SKM-1 (cell line): ENCODE results near the gene PARD6G.

Source experiments
- DNase-seq: peaks from one replicate; lab custom pipeline; 2025; ENCODE audit not compliant: unreplicated experiment; lab: John Stamatoyannopoulos, UW

Gene PARD6G

GRCh38 chr18:80149667-80150066 lies 97.6 kb downstream of the PARD6G start:
- DNase-seq, result no peak

- peak; percentile 19 for DNase-seq
These were observed 98.8 kb downstream of the PARD6G start for GRCh38 chr18:80148326-80149199.

- peak; percentile 11 for DNase-seq
These were observed 99.6 kb downstream of the PARD6G start for GRCh38 chr18:80147418-80148325.

GRCh38 chr18:80147037-80147417 lies 100.3 kb downstream of the PARD6G start:
- no peak for DNase-seq

- no peak for DNase-seq
These were observed 102.0 kb downstream of the PARD6G start for GRCh38 chr18:80145196-80145804.

GRCh38 chr18:80143881-80144280 lies 103.4 kb downstream of the PARD6G start:
- no peak for DNase-seq

- DNase-seq, result no peak
These were observed 106.8 kb downstream of the PARD6G start for GRCh38 chr18:80140455-80140985.

GRCh38 chr18:80137976-80138375 lies 109.3 kb downstream of the PARD6G start:
- no peak for DNase-seq

- no peak for DNase-seq
These were observed 110.2 kb downstream of the PARD6G start for GRCh38 chr18:80137137-80137536.

- DNase-seq, result no peak
These were observed 110.6 kb downstream of the PARD6G start for GRCh38 chr18:80136679-80137078.

- DNase-seq, result no peak
These were observed 112.2 kb downstream of the PARD6G start for GRCh38 chr18:80135136-80135535.

GRCh38 chr18:80133124-80133523 lies 114.2 kb downstream of the PARD6G start:
- no peak for DNase-seq

- DNase-seq, result no peak
These were observed 115.0 kb downstream of the PARD6G start for GRCh38 chr18:80132180-80132812.

- no peak for DNase-seq
These were observed 116.8 kb downstream of the PARD6G start for GRCh38 chr18:80130555-80130954.

- no peak for DNase-seq
These were observed 117.5 kb downstream of the PARD6G start for GRCh38 chr18:80129672-80130367.

GRCh38 chr18:80127635-80128034 lies 119.7 kb downstream of the PARD6G start:
- no peak for DNase-seq

GRCh38 chr18:80126797-80127196 lies 120.5 kb downstream of the PARD6G start:
- no peak for DNase-seq

- no peak for DNase-seq
These were observed 123.2 kb downstream of the PARD6G start for GRCh38 chr18:80124131-80124530.

- DNase-seq, result no peak
These were observed 126.4 kb downstream of the PARD6G start for GRCh38 chr18:80120932-80121331.

- no peak for DNase-seq
These were observed 128.2 kb downstream of the PARD6G start for GRCh38 chr18:80119111-80119510.
